GM12891 (cell line): Measurements from ENCODE around the gene ABCA2.

Experiments used
- PAX5 ChIP-seq: IDR thresholded peaks from 2 replicates; pipeline ENCODE4 v1.6.1; 2011; ENCODE audit warnings: low read length, moderate library complexity, mild to moderate bottlenecking; ENCODE audit not compliant: insufficient read depth, severe bottlenecking
- POLR2A ChIP-seq: IDR thresholded peaks from 2 replicates; pipeline ENCODE4 v1.6.1; 2011; ENCODE audit warnings: low read depth, low read length, control low read depth
- POLR2AphosphoS5 ChIP-seq: IDR thresholded peaks from 2 replicates; pipeline ENCODE4 v1.6.1; 2011; ENCODE audit warnings: low read depth, low read length, control low read depth
- POU2F2 ChIP-seq: IDR thresholded peaks from 2 replicates; pipeline ENCODE4 v1.6.1; 2011; ENCODE audit warnings: low read depth, mild to moderate bottlenecking, control low read depth, low read length, moderate library complexity
- SPI1 ChIP-seq: IDR thresholded peaks from 2 replicates; pipeline ENCODE4 v1.6.1; 2011; ENCODE audit warnings: low read depth, low read length, control low read depth
- TAF1 ChIP-seq: IDR thresholded peaks from 2 replicates; pipeline ENCODE4 v1.6.1; 2011; ENCODE audit warnings: low read depth, low read length, control low read depth

GRCh38 chr9:136958473-136958872 lies 69.6 kb downstream of the ABCA2 start:
- TF ChIP-seq POLR2AphosphoS5 (no peak), POLR2A (no peak), TAF1 (no peak), PAX5 (no peak), POU2F2 (no peak), SPI1 (no peak)
